ENCODE data around the gene IGSF9. TPM values are rescaled to one million over a fixed set of nuclear protein-coding genes. Genes with fewer than 3 reads are reported as not detected.

The IGSF9 gene
- total RNA-seq, 5 donors from 2014 or later (not counting 1 experiment from before 2014, with no cell fraction given) = 0.06 to 0.16 (median 0.12) TPM; not detected in 2

DNA sequence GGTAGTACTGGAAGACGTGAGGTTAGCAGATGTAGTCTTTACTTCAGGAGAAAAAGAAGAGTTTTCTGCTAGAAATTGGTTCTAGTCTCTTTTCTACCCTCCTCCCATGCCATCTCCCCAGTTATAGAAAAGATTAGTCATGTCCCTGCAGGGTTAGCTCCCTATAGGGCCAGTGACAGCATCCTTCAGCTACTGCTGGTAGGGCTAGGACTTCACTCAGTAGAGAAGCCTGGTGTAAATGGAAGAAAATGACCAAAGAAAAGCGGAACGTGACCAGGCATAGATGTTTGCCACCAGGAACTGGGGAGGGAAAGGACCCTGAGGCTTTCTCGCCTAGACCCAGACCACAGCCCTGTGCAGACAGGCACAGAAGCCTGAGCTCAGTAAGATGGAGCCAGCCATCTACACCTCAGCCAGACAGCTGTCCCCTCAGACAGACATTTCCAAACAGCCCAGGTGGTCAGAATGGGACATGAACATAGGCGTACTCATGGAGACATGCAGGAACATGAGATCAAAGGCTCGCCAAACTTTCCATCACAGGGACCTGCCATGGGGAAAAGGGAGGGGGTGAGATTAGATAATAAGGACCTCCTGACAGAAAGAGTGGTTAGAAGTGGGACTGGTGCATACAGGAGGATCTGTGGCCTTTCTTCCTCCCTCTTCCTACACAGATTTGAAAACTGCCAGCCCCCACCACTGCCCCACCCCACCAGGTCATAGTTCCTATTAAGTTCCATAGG is 32.1 kb upstream of the IGSF9 start:
- H3K27ac ChIP-seq (ENCODE audit: low read length) = no peak overlapping the region
- POLR2A ChIA-PET = no interaction called here

DNA sequence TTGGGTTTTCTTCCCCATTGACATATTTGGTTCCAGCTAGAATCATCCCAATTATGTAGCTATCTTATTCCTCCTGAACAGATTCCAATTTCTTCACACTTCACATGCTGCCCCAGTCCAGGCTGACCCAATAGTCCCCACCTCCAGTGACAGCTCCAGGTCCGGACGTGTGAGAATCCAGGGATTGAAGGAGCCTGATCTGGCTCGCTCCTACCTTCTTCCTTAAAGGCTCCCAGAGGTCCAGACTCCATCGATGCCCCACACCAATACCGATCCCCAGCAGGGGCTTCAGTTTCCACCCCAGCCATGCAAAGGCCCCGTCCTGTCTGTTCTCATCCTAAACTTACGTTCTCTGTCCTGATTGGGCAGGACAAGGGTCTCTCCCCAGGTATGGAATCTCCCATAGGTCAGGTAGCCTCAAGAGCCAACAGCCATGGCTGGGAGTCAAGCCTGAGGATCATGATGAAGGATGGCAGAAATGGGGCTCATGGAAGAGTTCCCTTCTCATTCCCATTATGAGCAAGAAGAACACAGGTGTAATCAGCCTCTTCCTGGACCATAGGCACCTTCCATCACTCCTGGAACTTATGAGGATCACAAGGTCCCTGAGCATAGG is 29.0 kb upstream of the IGSF9 start:
- Histone ChIP-seq H3K27me3 (replicated peaks in 1 of 2; ENCODE audit: control insufficient read depth in 2 of 2, extremely low read depth in 1 of 2, insufficient read depth in 2 of 2, low read length in 1 of 2) (peaks cover 0 to 30% of the 10 kb centered on the region in 2 experiments), H3K9me3 (no peaks in the 10 kb centered on the region), H3K4me3 (ENCODE audit: control insufficient read depth in 1 of 2, extremely low read depth in 1 of 2, low read length in 1 of 2) (no peak overlapping the region), H3K4me1 (ENCODE audit: control insufficient read depth in 1 of 2, extremely low read depth in 1 of 2, insufficient read depth in 2 of 2, low read length in 2 of 2) (no peaks in the 10 kb centered on the region), H3K36me3 (ENCODE audit: control insufficient read depth in 2 of 2, extremely low read depth in 1 of 2, insufficient read depth in 1 of 2, low read length in 1 of 2) (no peaks in the 10 kb centered on the region), H3K27ac (ENCODE audit: low read length) (no peak overlapping the region)
- WGBS (ENCODE audit: insufficient coverage) = 81% methylated on average over 6 of the region's 7 CpGs
- Mint-ChIP-seq H3K36me3 (no peaks in the 10 kb centered on the region), H3K27ac (no peak overlapping the region), H3K9me3 (no peaks in the 10 kb centered on the region), H3K4me1 (no peaks in the 10 kb centered on the region), H3K4me3 (no peak overlapping the region), H3K27me3 (peaks cover 14 to 23% of the 10 kb centered on the region in 2 donors)
- ChIA-PET CTCF (no interaction called here), POLR2A (no interaction called here)
- ATAC-seq (replicated peaks in 1 of 4) (no peak), DNase-seq (no peak)

More for the DNA sequence above, 32.1 kb upstream of the IGSF9 start:
- H3K4me3 ChIP-seq (ENCODE audit: control insufficient read depth in 1 of 2, extremely low read depth in 1 of 2, low read length in 1 of 2) = no peak overlapping the region
- H3K4me1 ChIP-seq (ENCODE audit: control insufficient read depth in 1 of 2, extremely low read depth in 1 of 2, insufficient read depth in 2 of 2, low read length in 2 of 2) = no peaks in the 10 kb centered on the region
- Mint-ChIP-seq H3K27me3 (peaks cover 26 to 27% of the 10 kb centered on the region in 2 donors), H3K4me3 (no peak overlapping the region), H3K4me1 (no peaks in the 10 kb centered on the region), H3K36me3 (no peaks in the 10 kb centered on the region), H3K9me3 (no peaks in the 10 kb centered on the region), H3K27ac (no peak overlapping the region)
- no peaks in the 10 kb centered on the region for H3K36me3 ChIP-seq (ENCODE audit: control insufficient read depth in 2 of 2, extremely low read depth in 1 of 2, insufficient read depth in 1 of 2, low read length in 1 of 2)
- H3K27me3 ChIP-seq (replicated peaks in 1 of 2; ENCODE audit: control insufficient read depth in 2 of 2, extremely low read depth in 1 of 2, insufficient read depth in 2 of 2, low read length in 1 of 2) = peaks cover 0 to 36% of the 10 kb centered on the region in 2 experiments
- CTCF ChIA-PET = no interaction called here
- no CpG with 5 or more reads among the region's 6 CpGs for WGBS (ENCODE audit: insufficient coverage)
- DNase-seq (no peak), ATAC-seq (replicated peaks in 1 of 4) (no peak)
- no peaks in the 10 kb centered on the region for H3K9me3 ChIP-seq

- Mint-ChIP-seq H3K27me3 (peaks cover 20 to 22% of the 10 kb centered on the region in 2 donors), H3K4me1 (no peaks in the 10 kb centered on the region), H3K27ac (no peak overlapping the region), H3K36me3 (no peaks in the 10 kb centered on the region), H3K4me3 (no peak overlapping the region), H3K9me3 (no peaks in the 10 kb centered on the region)
- H3K36me3 ChIP-seq (ENCODE audit: control insufficient read depth in 2 of 2, extremely low read depth in 1 of 2, insufficient read depth in 1 of 2, low read length in 1 of 2) = no peaks in the 10 kb centered on the region
- no peaks in the 10 kb centered on the region for H3K4me1 ChIP-seq (ENCODE audit: control insufficient read depth in 1 of 2, extremely low read depth in 1 of 2, insufficient read depth in 2 of 2, low read length in 2 of 2)
- H3K4me3 ChIP-seq (ENCODE audit: control insufficient read depth in 1 of 2, extremely low read depth in 1 of 2, low read length in 1 of 2) = no peak overlapping the region
- no peak overlapping the region for H3K27ac ChIP-seq (ENCODE audit: low read length)
- 40% methylated on average over 1 of the region's 6 CpGs for WGBS (ENCODE audit: insufficient coverage)
- peaks cover 0 to 34% of the 10 kb centered on the region in 2 experiments for H3K27me3 ChIP-seq (replicated peaks in 1 of 2; ENCODE audit: control insufficient read depth in 2 of 2, extremely low read depth in 1 of 2, insufficient read depth in 2 of 2, low read length in 1 of 2)
- CTCF ChIA-PET = no interaction called here
- POLR2A ChIA-PET = no interaction called here
- ATAC-seq (replicated peaks in 1 of 4) = no peak
- no peaks in the 10 kb centered on the region for H3K9me3 ChIP-seq
- no peak for DNase-seq
Measured at GRCh38 chr1:159973350-159973940, 28.0 kb upstream of the IGSF9 start.

DNA sequence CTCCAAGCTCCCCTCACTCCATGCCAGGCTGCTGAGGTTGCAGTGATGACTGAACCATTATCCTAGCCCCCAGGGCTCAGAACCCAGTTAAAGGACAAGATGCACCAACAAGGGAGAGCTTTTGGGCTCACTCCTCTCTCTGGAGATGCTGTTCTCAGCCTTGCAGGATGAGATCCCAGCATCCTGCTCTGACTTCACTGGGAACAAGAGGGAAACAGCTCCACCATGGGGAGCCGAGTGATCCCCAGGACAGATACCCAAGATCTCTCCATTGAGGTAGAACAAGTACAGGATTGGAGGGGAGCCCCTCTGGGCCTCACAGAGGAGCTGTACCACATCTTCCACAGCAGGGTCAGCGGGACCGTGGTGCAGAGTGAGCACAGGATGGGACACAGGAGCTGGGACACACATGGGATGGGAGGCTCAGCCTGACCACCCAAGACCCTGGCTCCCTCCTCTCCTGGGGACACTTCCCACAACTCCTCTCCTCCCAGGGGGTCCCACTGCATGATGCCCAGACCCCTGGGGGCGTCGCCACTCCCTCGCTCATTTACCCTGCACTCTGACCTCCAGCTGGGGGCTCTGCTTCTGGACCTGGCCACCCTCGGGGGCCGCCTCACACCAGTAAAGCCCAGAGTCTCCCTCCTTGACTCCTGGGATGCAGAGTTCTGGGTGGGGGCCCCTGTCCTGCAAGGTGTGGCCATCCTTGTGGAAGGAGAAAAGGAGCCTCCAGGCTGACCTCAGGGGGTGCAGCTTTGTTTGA is 27.2 kb upstream of the IGSF9 start:
- Mint-ChIP-seq H3K27ac (no peak overlapping the region), H3K4me3 (no peak overlapping the region), H3K27me3 (peaks cover 26 to 28% of the 10 kb centered on the region in 2 donors), H3K36me3 (no peaks in the 10 kb centered on the region), H3K9me3 (no peaks in the 10 kb centered on the region), H3K4me1 (no peaks in the 10 kb centered on the region)
- no peaks in the 10 kb centered on the region for H3K4me1 ChIP-seq (ENCODE audit: control insufficient read depth in 1 of 2, extremely low read depth in 1 of 2, insufficient read depth in 2 of 2, low read length in 2 of 2)
- CTCF ChIA-PET = interaction anchor here in 1 of 2 donors (0.5 kb wide), 1 partner anchor 70 kb away, joined by 3 read pairs; no protein-coding TSS in a partner anchor
- 75% methylated on average over 8 of the region's 8 CpGs for WGBS (ENCODE audit: insufficient coverage)
- H3K27ac ChIP-seq (ENCODE audit: low read length) = no peak overlapping the region
- H3K27me3 ChIP-seq (replicated peaks in 1 of 2; ENCODE audit: control insufficient read depth in 2 of 2, extremely low read depth in 1 of 2, insufficient read depth in 2 of 2, low read length in 1 of 2) = peaks cover 0 to 34% of the 10 kb centered on the region in 2 experiments
- no peaks in the 10 kb centered on the region for H3K36me3 ChIP-seq (ENCODE audit: control insufficient read depth in 2 of 2, extremely low read depth in 1 of 2, insufficient read depth in 1 of 2, low read length in 1 of 2)
- POLR2A ChIA-PET = no interaction called here
- H3K9me3 ChIP-seq = no peaks in the 10 kb centered on the region
- H3K4me3 ChIP-seq (ENCODE audit: control insufficient read depth in 1 of 2, extremely low read depth in 1 of 2, low read length in 1 of 2) = no peak overlapping the region
- DNase-seq (no peak), ATAC-seq (replicated peaks in 1 of 4) (no peak)

- Histone ChIP-seq H3K4me3 (ENCODE audit: control insufficient read depth in 1 of 2, extremely low read depth in 1 of 2, low read length in 1 of 2) (no peak overlapping the region), H3K4me1 (ENCODE audit: control insufficient read depth in 1 of 2, extremely low read depth in 1 of 2, insufficient read depth in 2 of 2, low read length in 2 of 2) (no peaks in the 10 kb centered on the region), H3K36me3 (ENCODE audit: control insufficient read depth in 2 of 2, extremely low read depth in 1 of 2, insufficient read depth in 1 of 2, low read length in 1 of 2) (no peaks in the 10 kb centered on the region), H3K27me3 (replicated peaks in 1 of 2; ENCODE audit: control insufficient read depth in 2 of 2, extremely low read depth in 1 of 2, insufficient read depth in 2 of 2, low read length in 1 of 2) (peaks cover 0 to 34% of the 10 kb centered on the region in 2 experiments), H3K9me3 (no peaks in the 10 kb centered on the region), H3K27ac (ENCODE audit: low read length) (no peak overlapping the region)
- no peak for DNase-seq
- H3K4me1 Mint-ChIP-seq = no peaks in the 10 kb centered on the region
- no peak overlapping the region for H3K27ac Mint-ChIP-seq
- H3K36me3 Mint-ChIP-seq = no peaks in the 10 kb centered on the region
- H3K4me3 Mint-ChIP-seq = no peak overlapping the region
- ChIA-PET CTCF (no interaction called here), POLR2A (no interaction called here)
- WGBS (ENCODE audit: insufficient coverage) = 33% methylated on average over 1 of the region's 9 CpGs
- ATAC-seq (replicated peaks in 1 of 4) = no peak
- H3K27me3 Mint-ChIP-seq = peaks cover 35 to 38% of the 10 kb centered on the region in 2 donors
- no peaks in the 10 kb centered on the region for H3K9me3 Mint-ChIP-seq
Measured at GRCh38 chr1:159970932-159971342, 25.5 kb upstream of the IGSF9 start.

GRCh38 chr1:159968901-159969300 is 23.5 kb upstream of the IGSF9 start:
- DNase-seq = no peak
- Mint-ChIP-seq H3K27me3 (peaks cover 36 to 46% of the 10 kb centered on the region in 2 donors), H3K36me3 (no peaks in the 10 kb centered on the region), H3K4me3 (no peak overlapping the region), H3K4me1 (no peaks in the 10 kb centered on the region), H3K9me3 (no peaks in the 10 kb centered on the region), H3K27ac (no peak overlapping the region)
- CTCF ChIA-PET = interaction anchor here in 1 of 2 donors (0.6 kb wide), 1 partner anchor 39 kb away, joined by 3 read pairs; no protein-coding TSS in a partner anchor
- Histone ChIP-seq H3K9me3 (no peaks in the 10 kb centered on the region), H3K27ac (ENCODE audit: low read length) (no peak overlapping the region), H3K27me3 (replicated peaks in 1 of 2; ENCODE audit: control insufficient read depth in 2 of 2, extremely low read depth in 1 of 2, insufficient read depth in 2 of 2, low read length in 1 of 2) (peaks cover 0 to 29% of the 10 kb centered on the region in 2 experiments), H3K4me1 (ENCODE audit: control insufficient read depth in 1 of 2, extremely low read depth in 1 of 2, insufficient read depth in 2 of 2, low read length in 2 of 2) (no peaks in the 10 kb centered on the region), H3K4me3 (ENCODE audit: control insufficient read depth in 1 of 2, extremely low read depth in 1 of 2, low read length in 1 of 2) (no peak overlapping the region), H3K36me3 (ENCODE audit: control insufficient read depth in 2 of 2, extremely low read depth in 1 of 2, insufficient read depth in 1 of 2, low read length in 1 of 2) (no peaks in the 10 kb centered on the region)
- POLR2A ChIA-PET = no interaction called here
- no peak for ATAC-seq (replicated peaks in 1 of 4)
- WGBS (ENCODE audit: insufficient coverage) = no CpG with 5 or more reads among the region's 3 CpGs
